GM21526 (cell line): ENCODE results near the gene MYH7B.

Source experiments
- ATAC-seq: cut with Tn5 transposase; IDR thresholded peaks from one replicate; pipeline ENCODE4 v1.9.1; 2021; ENCODE audit warnings: moderate library complexity; ENCODE audit not compliant: unreplicated experiment, low FRiP score

The MYH7B gene

DNA sequence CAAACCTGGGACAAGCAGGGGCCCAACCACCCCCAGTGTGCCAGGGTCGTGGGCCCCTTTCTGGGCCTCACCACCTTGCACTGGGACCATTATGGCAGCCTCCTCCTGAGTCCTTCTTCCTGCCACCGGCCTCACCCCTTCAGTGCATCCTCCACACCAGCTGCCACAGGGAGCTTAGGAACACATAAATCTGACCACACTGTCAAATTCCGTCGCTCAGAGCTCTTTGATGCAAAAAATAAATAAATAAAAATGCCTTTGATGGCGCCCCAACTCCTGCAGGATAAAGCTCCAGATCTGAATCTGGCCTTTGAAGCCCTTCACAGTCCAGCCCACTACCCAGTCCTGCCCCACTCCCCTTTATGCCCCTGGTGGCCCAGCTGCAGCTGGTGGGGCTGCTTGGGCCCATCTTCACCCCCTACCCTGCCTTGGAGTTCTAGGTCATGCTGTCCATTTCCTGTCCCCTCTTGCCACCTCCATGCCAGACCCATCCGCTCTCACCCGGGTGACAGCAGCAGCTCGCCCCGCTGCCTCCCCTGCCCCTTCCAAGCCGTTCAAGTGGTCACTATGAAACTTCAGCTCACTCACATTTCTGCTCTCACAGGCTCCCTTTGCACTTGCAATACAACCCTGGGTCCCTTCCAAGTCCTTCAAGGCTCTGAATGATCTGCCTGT, 16.0 kb downstream of the MYH7B start:
- no peak for ATAC-seq

- ATAC-seq: no peak
These were observed 18.6 kb downstream of the MYH7B start for GRCh38 chr20:34974246-34974645.

- no peak for ATAC-seq
These were observed 20.6 kb downstream of the MYH7B start for GRCh38 chr20:34976286-34976685.

DNA sequence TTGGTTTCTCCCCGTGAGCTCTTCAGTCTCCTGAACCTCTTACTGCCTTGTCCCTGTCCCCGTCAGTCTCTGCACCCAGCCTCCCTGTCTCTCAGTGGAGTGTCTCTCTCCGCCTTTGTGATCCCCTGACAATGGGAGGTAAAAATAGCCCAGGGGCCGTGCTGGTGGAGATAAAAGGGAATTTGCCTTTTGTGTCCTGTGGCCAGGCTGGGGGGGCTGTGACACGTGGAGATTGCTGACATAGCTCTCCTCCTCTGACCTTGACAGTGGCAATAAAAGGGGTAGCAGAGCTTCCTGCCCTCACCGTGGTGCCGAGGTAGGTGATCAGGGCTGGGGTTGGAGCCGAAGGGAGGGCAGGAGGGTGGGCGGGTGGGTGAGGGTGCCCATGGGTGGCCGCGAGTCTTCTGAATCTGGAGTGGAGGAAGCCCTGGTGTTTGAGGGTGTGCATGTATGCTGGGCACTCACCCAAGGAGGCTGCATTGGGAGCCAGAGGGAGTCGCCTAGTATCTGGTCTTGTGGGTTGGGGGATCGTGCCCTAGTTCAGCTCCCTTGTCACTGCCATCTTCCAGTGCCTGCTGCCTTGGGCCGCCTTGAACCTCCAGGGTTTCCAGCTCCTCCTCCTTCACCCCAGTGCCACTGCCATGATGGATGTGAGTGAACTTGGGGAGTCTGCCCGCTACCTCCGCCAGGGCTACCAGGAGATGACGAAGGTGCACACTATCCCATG, 21.9 kb downstream of the MYH7B start:
- ATAC-seq: no peak

- no peak for ATAC-seq
These were observed 22.6 kb downstream of the MYH7B start for GRCh38 chr20:34978092-34978744.

DNA sequence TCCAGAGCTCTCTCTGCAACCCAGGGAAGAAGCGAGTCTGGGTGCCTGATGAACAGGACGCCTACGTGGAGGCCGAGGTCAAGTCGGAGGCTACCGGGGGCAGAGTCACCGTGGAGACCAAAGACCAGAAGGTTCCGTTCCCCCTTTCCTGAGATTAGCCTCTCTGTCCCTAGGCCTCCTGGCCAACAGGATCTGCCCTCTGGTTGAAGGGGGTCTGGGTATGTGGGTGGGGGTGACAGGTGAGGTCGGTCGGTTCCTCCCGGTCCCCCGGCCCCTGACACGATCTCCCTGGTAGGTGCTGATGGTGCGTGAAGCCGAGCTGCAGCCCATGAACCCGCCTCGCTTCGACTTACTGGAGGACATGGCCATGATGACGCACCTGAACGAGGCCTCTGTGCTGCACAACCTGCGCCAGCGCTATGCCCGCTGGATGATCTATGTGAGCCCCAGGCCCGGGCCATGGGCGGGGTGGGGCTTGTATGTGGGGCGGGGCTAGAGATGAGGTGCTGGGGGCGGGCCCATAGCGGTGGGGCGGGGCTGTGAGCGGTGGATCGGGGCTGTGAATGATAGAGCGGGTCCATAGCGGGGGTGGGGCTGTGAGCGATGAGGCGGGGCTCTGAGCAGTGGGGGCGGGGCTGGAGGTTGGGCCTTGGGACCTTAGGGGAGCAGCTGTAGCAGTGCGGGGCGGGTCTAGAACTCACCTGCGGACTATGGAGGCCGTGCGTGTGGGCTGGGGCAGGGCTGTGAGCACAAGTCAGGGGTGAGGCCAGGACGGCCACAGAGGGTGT, 23.9 kb downstream of the MYH7B start:
- ATAC-seq: no peak

DNA sequence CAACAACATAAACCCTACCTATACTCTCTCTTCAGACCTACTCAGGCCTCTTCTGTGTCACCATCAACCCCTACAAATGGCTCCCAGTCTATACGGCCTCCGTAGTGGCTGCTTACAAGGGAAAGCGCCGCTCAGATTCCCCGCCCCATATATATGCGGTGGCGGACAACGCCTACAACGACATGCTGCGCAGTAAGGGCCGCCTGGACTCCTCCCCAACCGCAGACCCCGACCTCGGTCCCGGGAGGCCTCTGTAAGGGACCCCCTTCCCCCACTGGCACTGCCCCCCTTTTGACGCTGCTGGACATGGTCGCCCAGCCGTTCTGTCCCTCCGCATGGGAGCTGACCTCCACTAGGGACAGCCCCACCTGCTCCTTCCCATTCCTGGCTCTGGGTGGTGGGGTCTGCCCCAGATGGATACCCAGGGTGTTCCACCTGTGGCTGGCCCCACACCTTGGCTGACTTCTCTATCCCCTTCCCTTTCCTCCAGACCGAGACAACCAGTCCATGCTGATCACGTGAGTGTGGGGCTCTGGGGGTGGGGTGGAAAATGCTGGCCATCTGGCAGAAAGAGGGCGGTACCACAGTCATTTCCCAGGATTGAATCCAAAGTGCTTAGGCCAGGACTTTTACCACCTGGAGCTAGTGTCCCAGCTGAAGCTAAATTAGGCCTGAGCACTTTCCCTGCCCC, 25.0 kb downstream of the MYH7B start:
- no peak for ATAC-seq

- ATAC-seq: no peak
These were observed 26.8 kb downstream of the MYH7B start for GRCh38 chr20:34982270-34983088.

DNA sequence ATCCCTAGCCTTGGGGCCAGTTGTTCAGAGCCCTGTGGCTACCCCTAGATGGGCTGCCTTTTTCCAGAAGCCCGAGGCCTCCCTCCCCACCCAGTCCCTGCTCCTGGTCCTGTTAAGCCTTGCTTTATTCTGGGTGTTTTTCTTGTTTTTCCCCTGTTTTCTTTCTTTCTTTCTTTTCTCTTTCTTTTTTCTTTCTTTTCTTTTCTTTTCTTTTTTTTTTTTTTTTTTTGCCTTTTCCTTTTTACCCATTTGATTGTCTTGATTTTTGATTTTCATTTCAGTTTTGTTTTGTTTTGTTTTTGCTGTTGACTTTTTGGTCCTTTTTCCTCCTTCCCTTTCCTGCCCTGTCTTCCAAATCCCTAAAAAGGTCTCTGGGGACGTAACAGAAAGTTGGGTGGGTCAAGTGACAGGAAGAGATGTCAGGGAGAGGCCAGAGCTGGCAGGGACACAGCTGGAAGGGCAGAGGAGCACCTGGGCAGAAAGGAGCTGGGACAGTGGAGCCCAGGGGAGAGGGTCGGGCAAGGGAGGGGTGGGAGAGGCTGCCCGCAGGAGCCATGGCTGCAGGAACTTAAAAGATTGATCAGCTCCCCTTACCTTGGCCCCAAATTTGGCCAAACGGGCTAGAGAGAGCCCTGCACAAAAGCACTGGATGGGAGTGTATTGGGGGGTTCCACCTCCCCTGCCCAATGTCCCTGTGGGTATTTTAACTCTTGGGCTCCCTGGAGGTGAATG, 27.6 kb downstream of the MYH7B start:
- ATAC-seq: no peak

DNA sequence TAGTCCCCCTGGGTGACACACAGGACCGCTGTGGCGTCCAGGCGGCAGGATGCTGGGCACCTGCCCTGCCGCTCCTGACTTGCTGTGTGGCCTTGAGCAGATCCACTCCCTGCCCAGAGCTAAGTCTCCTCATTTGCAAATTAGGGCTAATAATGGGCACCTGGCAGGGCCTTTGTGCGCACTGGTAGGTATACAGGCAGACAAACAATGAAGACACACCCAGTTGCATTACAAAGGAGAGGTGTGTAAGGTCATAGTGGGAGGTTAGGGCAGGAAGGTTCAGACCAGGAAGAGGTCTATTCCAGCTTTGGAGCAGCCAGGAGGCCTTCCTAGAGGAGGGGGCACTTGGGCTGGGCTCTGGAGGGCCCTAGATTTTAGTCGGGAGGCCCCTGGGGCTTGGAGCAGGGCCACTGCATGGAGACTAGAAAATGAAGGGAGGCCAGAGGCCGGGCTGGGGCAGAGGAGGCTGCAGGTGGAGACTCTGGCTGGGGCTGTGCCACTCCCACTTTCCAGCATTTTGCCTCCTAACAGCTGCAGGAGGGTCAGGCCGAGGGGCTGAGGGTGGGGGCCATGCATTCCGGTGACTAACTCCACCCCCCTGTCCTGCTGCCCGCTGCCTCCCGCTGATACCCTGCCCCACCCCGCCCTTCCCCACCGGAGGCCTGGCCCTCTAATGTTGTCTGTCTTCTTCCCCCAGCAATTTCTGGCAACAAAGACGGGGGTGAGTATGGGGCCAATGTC, 28.5 kb downstream of the MYH7B start:
- no peak for ATAC-seq

GRCh38 chr20:34984756-34985261, 29.1 kb downstream of the MYH7B start:
- ATAC-seq: no peak

DNA sequence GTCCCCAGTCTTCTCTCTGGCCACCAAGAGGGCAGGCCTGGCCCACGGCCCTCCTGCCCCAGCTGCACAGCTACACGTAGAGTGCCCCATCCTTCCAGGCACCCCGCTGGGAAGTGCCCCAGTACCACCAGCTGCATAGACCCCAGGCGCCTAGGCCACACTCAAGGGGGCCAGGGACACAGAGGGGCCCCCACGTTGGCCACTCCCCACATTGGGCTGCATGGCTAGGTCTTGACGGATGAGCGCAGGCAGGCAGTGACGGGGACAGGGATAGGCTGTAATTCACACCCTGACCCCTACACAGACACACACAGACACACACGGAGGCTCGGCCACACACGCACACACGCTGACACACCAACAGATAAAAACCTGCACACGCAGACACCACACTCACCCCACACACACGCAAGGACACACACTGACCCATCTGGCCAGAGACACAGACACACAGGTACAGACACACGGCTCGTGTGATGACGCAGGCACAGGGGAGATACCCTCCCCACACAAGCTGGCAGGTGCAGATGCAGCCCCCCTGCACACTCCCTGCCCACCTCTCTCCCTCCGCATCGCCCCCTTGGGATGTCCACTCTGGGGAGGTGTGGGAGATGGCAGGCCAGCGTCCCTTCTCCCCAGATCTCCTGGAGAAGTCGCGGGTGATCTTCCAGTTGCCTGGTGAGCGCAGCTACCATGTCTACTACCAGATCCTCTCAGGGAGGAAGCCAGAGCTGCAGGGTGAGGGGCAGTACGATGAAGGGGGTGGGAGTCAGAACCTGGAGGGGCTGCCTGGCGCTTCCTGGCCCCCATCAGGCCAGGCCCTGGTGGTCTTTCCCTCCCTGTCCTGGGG, 30.0 kb downstream of the MYH7B start:
- ATAC-seq: no peak

- no peak for ATAC-seq
These were observed 30.9 kb downstream of the MYH7B start for GRCh38 chr20:34986311-34987287.

- no peak for ATAC-seq
These were observed 31.9 kb downstream of the MYH7B start for GRCh38 chr20:34987288-34988190.

DNA sequence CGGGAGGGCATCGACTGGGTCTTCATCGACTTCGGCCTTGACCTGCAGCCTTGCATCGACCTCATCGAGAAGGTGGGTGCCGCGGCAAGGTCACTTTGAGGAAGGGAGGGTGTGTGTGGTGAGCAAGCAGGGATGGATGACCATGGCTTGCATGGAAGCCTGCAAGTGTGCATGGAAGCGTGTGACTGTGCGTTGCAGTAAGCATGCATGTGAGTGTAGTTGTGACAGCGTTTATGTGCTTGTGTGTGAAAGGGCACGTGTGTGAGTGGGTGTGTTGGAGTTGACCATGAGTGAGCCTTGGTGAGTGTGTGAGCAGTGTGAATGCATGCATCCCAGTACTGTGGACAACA, 32.5 kb downstream of the MYH7B start:
- no peak for ATAC-seq
